GM19467 (cell line): ENCODE results near the gene CD300LB.
"Not testable (repeated sequence)": the region's sequence is repeated elsewhere in the genome, so short reads cannot be mapped to it uniquely, and the experiment has no call there.

Source experiments
- ATAC-seq: cut with Tn5 transposase; IDR thresholded peaks from one replicate; pipeline ENCODE4 v1.9.1; 2021; ENCODE audit warnings: mild to moderate bottlenecking, moderate library complexity; ENCODE audit not compliant: unreplicated experiment

The CD300LB gene

DNA sequence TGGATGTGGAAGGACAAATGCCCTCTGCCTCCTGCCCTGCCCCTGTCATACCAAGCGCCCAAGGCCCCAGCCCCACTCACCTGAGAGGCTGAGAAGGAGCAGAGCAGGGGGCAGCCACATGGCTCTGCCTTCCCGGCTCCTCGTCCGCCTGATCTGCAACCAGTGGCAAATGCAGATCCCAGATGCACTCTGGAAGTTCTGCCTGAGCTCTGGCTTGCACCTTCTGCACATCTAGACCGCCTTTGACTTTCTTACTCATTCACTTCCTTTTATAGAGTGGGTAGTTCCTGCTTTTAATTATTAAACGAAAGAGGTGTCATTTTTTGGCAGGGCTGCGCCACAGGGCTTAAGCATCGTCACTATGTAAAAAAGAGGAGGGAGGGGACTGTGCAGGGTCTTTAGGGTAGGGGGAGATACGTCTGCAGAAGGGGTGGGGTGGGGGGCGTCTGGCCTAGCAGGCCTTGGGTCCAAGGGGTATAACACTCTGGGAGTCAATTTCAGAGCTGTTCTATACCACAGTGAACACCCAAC, at the start of gene CD300LB:
TSS of gene CD300LB (minus strand) at position 245 of the 531 bp plus-strand sequence. CDS start at position 120, 125 bp downstream.
- no peak for ATAC-seq

DNA sequence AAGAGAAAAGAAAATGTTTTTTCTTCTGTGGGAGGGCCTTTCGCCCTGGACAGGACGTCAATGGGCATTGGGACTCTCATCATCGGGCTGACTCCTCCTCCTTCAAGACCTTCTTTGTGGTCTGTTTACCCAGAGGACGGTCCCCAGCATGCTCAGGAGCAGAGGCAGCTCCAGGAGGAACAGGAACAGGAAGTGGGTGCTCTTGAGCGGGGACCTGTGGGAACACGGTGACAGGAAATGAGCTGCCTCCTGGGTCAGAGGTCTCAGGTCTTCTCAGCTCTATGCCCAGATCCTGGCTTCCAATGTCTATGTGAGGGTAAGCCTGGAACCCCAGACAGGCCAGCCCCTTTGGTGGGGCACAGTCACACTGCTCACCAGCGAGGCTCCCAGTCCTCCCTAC, 48.6 kb upstream of the CD300LB start:
- ATAC-seq, result no peak

DNA sequence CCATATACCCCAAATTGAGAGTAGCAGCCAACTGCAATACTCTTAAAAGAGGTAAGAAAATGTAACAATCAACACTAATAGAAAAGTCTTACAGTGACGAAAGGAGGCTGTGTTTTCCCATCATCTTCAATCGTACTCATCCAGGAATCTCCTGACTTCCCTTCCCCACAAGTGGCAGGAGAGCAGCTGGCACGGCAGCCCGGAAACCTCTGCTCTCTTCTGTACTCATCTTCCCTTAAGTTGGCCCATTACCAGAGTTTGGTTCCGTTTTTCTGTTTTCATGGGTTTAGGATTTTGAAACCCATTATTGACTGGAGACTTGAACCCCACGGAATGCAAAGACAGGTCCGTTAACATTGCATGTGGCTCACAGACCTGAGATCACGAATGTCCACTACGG, 47.7 kb upstream of the CD300LB start:
- no peak for ATAC-seq

DNA sequence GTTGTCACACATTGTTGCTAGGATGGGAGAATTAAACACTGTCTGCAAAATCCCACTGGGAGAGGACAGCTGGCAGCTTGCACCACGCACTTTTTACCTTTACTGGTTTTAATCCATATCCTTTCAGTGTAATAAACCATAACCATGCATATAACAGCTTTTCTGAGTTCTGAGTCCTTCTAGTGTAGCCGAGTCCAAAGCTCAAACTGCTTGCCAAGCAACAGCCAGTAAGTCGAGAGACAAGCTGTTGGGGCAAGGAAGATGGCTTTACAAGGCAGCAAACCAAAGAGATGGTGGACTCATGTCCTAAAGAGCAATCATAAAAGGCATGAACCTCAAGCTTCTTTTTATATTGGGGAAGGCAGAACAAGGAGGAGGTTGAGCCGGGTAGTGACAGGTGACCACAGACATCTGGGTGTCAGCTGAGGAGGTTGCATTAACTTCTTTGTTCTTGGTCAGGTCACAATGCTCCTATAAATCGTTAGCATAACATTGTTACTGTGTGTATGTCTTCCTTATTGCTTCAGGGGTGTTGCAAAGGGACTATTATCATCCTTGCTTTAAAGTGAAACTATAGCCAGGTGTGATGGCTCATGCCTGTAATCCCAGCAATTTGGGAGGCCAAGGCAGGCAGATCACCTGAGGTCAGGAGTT, 43.3 kb upstream of the CD300LB start:
- no peak for ATAC-seq

DNA sequence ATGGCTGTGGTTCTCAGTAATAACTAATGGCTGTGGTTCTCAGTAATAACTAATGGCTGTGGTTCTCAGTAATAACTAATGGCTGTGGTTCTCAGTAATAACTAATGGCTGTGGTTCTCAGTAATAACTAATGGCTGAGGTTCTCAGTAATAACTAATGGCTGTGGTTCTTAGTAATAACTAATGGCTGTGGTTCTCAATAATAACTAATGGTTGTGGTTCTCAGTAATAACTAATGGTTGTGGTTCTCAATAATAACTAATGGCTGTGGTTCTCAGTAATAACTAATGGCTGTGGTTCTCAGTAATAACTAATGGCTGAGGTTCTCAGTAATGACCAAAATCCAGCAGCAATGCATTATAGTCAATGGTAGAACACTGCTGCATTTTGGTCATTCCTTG, 42.4 kb upstream of the CD300LB start:
- ATAC-seq, result not testable (repeated sequence)

DNA sequence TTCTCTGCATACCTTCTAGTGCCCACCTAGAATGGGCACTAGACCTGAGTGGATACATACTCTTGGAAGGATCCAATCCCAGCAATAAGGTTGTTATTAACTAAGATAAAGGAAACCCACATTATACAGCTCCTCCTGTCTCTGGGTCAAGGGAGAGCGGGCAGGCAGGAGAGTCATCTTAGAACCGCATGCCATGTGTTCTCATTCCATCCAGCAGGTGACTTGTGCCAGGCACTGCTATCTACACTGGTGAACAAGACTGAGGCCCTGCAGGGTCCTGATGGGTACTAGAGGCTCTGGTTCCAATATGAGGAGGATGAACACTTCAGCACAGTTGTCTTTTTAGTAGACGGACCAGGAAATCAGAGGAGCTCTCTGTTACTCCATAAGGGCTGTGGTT, 41.9 kb upstream of the CD300LB start:
- ATAC-seq, result no peak

DNA sequence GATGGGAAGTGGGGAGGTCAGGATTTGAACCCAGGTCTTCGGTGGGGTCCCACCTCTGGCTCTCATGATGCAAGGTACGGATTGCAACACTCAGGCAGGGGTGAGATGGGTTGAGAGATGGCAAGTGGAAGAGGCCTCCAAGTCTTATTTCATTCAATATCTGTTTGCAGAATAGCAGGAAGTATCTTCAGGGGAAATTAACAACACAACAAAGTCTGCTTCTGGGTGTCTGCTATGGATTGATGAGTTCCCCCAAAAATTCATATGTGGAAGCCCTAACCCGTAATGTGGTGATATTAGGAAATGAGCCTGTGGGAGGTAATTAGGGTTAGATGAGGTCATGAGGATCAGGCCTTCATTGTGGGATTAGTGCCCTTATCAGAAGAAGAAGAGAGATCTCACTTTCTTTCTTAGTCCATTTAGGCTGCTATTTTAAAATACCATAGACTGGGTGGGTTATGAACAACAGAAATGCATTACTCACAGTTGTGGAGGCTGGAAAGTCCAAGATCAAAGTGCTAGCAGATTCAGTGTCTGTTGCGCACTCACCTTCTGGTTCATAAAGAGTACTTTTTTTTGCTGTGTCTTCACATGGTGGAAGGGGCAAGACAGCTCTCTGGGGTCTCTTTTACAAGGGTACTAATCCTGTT, 40.5 kb upstream of the CD300LB start:
- no peak for ATAC-seq

DNA sequence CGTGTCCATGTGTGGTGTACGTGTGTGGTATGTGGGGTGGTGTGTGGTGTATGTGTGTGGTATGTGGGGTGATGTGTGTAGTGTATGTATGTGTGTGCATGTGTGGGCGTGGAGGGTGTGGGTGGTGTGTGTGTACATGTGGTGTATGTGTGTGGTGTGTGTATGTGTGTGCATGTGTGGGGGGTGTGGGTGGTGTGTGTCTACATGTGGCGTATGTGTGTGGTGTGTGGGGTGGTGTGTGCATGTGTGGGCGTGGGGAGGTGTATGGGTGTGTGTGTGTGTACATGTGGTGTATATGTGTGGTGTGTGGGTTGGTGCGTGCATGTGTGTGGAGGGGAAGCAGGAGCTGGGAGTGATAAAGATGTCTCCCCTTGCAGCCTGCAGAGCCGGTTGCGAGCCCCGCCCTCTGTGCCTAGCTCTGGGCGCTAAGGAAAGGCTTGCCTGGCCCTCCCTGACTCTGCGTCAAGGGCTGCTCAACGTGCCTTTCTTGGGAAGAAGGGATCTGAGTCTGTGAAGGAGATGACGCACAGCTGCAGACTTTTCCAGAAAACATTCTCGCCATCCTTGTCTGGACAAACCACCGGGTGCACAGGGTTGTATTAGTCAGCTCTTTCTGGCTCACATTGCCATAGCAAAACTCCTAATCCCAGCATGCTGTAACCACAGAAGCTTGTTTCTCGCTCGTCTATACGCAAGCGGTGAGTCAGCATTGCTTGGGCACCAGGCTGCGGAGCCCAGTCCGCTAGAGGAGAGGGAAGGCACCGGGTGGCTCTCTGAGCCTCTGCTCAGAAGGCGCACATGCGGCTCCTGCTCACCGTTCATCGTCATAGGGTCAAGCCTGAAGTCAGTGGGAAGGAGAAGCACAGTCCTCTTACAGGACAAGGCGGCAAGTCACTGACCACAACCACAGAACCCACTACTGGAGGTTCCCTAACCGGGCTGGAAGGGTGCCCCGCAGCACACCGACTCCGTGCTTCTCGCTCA, 38.0 kb upstream of the CD300LB start:
- ATAC-seq, result no peak

DNA sequence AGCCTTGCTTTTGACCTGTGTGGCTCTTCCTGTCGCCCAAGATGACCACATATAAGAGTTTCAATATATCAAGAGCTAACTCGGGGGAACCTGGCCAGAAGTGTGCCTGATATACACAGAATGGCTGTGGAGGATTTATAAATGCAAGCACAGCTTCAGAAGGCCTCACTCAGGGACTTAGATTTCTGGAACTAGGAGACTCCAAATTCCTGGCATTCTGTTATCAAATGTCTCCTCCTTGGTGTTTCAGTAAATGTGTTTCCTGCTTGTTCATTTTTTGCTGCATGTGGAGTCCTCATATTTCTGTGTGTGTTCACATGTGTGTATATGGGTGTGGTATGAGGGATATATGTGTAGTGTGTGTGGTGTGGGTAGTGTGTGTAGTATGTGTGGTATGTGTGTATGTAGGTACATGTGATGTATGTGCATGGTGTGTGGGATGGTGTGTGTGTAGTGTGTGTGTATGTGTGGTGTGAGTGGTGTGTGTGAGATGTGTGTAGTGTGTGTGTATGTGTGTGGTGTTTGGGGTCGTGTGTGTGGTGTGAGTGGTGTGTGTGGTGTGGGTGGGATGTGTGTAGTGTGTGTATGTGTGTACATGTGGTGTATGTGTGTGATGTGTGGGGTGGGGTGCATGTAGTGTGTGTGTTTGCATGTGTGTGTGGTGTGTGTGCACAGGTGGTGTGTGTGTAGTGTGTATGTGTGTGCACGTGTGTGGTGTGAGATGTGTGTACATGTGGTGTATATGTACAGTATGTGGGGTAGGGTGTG, 37.0 kb upstream of the CD300LB start:
- no peak for ATAC-seq

DNA sequence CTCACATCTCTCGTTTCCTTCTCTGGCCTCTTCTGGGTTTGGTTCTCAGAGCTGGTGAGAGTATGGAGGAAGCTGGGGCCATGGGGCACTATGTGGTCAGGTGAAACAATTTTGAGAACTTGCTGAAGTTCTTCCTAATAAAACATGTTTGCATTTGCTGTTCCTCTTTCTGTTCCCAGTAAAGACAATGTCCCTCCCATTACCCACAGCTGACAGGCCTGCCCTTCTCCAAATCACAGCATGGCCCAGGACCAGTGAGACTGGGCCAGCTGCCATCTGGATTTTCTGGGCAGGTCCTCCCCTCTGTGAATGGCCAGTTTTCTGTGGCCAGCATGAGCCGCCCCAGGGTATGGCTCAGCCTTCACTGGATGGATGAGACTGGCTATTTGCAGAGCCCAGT, 36.1 kb upstream of the CD300LB start, which contains the start of gene CD300H:
TSS of gene CD300H (minus strand) at position 113 of the 400 bp plus-strand sequence.
- no peak for ATAC-seq

DNA sequence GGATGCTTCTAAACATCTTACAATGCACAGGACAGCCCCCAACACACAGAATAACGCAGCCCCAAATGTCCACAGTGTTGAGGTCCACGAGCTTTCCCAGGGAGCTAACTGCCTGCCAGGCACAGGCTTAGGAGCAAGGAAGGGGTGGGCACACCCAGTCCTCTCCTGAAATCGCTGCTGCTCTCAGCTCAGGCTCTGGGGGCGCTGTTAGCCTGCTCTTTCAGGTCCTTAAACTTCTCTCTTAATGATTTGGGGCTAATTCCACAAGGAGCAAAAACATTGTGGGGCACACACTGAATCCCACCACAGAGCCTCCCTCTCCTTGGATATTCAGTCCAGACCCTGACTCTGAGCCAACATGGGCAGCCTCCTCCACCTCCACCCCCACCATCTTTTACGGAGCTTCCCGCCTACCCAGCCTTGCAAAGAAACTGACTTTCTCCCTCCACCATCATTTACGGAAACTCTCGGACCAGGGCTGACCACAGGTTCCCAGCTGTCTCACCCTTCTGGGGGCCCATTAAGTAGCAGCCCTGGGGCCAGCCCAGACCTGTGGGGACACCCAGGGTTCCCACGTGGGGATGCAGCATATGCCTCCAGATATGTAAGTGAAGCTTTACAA, 35.0 kb upstream of the CD300LB start:
- no peak for ATAC-seq

DNA sequence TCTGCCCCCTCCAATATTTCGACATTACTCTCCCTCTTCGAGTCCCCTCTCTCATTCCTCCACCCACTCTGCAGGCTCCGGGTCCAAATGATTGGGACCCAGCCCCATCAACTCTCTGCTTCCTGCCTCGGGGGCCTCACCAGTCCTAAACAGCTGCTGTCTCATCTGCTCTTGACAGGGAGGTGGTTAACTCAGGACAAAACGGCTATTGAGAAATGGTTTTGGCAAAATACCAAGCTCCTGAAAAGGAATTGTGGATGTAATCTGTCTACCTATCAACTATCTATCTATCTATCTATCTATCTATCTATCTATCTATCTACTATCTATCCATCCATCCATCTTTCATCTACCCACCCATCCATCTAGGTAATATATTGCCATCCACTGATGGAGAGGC, 33.9 kb upstream of the CD300LB start:
- no peak for ATAC-seq

DNA sequence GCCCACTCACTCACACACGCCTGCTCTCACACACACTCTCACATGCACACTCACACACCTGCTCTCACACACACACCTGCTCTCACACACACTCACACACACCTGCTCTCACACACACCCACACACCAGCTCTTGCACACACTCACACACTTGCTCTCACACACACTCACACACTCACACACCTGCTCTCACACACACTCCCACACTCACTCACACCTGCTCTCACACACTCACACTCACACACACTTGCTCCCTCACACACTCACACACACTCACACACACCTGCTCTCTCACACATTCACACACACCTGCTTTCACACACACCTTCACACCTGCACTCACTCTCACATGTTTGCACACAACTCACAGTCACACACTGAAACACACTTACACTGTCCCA, 32.1 kb upstream of the CD300LB start:
- ATAC-seq, result no peak

DNA sequence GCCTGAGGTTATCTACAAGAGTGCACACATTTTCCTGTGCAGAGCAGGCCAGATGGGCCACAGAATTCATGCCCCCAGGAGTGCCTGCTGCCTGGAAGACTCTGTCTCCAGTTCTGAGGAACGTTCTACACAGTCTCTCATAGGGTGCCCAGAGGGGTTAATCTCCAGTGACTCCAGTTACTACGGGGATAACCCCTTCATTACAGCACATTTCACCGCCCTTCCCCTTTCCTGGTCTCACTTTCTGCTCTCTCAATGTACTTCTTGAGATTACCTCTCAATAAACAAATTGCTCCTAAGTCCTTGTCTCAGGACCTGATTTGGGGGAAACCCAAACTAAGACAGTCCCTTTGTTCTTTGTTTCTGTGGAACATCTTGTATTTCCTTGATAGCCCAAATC, 30.3 kb upstream of the CD300LB start:
- ATAC-seq, result no peak

DNA sequence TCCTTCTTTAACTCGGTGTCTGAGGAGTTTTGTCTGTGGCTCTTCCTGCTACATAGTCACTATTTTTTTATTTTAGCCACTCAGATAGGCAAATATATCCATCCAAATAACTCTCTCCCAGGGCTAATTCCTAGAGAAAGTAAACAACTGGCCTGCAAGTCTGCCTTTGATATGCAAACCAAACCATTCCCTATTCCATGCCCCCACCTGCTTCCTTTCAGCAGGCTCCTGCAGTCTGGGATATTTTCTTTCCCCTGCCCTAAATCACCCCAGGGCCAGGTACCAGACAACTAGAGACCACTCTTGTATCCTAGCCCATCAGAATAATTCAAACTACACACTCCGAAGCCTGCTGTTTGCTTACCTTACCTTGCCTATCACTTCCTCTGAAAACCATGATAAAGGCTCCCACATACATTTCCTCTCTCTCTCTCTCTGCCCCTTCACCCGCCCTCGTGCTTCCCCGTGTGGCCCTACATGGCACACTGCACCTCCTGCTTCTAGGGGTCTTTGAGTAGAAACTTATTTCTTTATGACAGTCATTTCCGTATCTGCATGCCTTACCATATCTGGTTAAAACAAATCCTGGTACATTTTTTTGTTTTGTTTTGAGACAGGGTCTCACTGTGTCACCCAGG, 27.7 kb upstream of the CD300LB start:
- ATAC-seq, result no peak

DNA sequence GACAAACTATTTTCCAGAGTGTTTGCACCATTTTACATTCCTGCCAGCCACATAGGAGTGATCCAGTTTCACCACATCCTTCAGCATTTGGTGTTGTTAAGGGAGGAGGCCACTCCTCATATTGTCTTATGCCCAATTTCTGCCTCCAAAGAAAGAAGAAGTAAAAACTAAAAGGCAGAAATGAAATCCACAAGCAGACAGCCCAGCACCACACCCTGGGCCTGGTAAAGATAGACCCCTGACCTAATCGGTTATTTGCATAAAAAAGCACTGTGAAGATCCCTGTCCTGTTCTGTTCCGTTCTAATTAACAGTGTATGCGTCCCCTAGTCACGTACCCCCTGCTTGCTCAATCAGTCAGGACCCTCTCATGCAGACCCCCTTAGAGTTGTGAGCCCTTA, 27.1 kb upstream of the CD300LB start:
- ATAC-seq, result not testable (repeated sequence)

DNA sequence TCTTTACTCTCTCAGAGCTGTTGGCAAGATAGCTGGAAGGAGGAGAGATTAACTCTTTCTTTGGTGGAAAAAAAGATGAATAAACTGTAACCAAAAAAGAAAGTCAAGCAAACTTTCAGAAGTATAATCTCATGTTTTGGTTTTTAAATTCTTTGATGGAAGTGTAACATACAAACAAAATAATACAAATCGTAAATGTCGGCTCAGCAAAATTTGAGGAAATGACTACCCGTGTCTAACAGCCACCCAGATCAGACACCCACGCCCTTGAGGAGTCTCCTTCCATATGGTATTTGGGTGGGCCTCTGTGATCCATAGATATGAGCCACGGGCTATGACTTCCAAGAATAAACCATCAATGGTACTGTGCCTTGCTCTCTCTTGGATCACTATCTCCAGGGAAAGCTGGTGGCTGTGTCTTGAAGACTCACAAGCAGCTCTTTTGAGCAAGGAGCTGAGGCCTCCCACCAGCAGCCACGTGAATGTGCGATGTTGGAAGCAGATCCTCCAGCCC, 24.2 kb upstream of the CD300LB start:
- ATAC-seq, result no peak

DNA sequence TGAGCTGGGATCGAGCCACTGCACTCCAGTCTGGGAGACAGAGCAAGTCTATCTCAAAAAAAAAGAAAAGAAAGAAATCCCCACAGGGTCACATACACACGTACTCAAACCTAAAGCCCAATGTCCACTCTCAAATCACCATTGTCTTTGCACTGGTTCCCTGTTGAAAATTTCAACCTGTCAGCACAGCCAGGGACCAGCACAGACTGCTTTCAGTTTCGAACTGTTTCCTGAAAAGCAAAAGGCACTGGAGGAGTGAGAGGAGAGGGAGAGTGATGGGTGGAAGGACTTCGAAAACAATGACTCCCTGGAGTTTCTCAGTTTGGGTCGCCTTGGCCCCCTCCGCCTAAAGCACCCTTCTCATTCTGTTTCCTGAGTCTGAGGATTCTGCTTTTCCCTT, 23.6 kb upstream of the CD300LB start:
- ATAC-seq, result no peak

DNA sequence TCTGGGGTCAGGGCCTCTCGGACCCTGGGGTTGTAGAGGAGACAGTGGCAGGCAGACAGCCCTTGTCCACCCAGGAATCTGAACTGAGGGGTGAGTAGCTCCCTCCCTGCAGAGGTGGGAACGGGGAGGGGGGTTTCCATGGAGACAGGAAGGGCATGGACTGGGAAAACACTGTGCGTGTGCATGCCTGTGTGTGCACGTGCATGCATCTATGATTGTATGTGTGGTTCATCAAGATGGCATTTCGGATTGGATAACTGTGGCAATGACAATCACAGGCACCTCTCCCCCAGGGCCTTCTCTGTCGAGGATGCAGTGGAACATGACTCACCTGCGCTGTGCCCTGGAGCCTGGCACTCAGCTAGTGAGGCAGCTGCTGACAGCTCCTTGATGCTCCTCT, 20.8 kb upstream of the CD300LB start:
- ATAC-seq, result no peak
